Measurements from ENCODE around the gene VPS4B.

DNA sequence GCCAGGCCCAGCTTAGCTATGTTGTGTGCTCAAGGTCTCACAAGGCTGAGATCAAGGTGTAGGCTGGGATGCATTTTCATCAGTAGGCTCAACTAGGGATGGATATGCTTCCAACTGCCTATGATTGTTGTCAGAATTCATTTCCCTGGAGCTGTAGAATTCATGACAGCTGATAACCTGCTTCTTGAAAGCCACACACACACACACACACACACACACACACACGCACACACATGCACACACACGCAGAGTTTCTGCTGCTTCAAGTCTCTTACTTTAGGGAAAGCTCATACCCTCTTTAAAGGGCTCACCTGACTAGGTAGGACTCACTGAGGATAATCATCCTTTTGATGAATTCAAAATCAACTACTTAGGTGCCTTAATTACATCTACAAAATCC lies 8.2 kb upstream of the VPS4B start:
- TF ChIP-seq, protein P1, sequence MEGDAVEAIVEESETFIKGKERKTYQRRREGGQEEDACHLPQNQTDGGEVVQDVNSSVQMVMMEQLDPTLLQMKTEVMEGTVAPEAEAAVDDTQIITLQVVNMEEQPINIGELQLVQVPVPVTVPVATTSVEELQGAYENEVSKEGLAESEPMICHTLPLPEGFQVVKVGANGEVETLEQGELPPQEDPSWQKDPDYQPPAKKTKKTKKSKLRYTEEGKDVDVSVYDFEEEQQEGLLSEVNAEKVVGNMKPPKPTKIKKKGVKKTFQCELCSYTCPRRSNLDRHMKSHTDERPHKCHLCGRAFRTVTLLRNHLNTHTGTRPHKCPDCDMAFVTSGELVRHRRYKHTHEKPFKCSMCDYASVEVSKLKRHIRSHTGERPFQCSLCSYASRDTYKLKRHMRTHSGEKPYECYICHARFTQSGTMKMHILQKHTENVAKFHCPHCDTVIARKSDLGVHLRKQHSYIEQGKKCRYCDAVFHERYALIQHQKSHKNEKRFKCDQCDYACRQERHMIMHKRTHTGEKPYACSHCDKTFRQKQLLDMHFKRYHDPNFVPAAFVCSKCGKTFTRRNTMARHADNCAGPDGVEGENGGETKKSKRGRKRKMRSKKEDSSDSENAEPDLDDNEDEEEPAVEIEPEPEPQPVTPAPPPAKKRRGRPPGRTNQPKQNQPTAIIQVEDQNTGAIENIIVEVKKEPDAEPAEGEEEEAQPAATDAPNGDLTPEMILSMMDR (IDR thresholded peaks at IDR 0.05): no peak
- TF ChIP-seq ZFX (IDR thresholded peaks at IDR 0.05; ENCODE audit: borderline replicate concordance): no peak
